Endothelial cell (in vitro differentiated cells): ENCODE data around the gene MN1. TPM values are rescaled to one million over a fixed set of nuclear protein-coding genes. Genes with fewer than 3 reads are reported as not detected.

Experiments
- DNase-seq: peaks from one replicate; pipeline ENCODE4 v3.0.0; 2021; ENCODE audit warnings: low spot score
- H3K27ac Mint-ChIP-seq: one replicate; pipeline ENCODE4 v1.8.0; 2021; ENCODE audit warnings: mixed read lengths, inconsistent platforms; ENCODE audit not compliant: unreplicated experiment
- H3K27me3 Mint-ChIP-seq: one replicate; pipeline ENCODE4 v1.8.0; 2021; ENCODE audit warnings: mild to moderate bottlenecking, moderate library complexity, mixed read lengths, inconsistent platforms; ENCODE audit not compliant: unreplicated experiment
- H3K36me3 Mint-ChIP-seq: one replicate; pipeline ENCODE4 v1.8.0; 2021; ENCODE audit warnings: mild to moderate bottlenecking, low read depth, mixed read lengths, inconsistent platforms; ENCODE audit not compliant: unreplicated experiment
- H3K4me1 Mint-ChIP-seq: one replicate; pipeline ENCODE4 v1.8.0; 2021; ENCODE audit warnings: mild to moderate bottlenecking, mixed read lengths, inconsistent platforms; ENCODE audit not compliant: unreplicated experiment
- H3K4me3 Mint-ChIP-seq: one replicate; pipeline ENCODE4 v1.8.0; 2021; ENCODE audit warnings: mild to moderate bottlenecking, mixed read lengths, inconsistent platforms; ENCODE audit not compliant: unreplicated experiment
- H3K9me3 Mint-ChIP-seq: one replicate; pipeline ENCODE4 v1.8.0; 2021; ENCODE audit warnings: mixed read lengths, inconsistent platforms; ENCODE audit not compliant: unreplicated experiment
- CTCF ChIP-seq: fragments of 200-600 bp; sonication (generic); IDR thresholded peaks from one replicate; pipeline ENCODE4 v1.5.0; 2021; ENCODE audit warnings: antibody characterized with exemption; ENCODE audit not compliant: unreplicated experiment
- total RNA-seq: library from RNA; stranded (reverse); fragmentation: NEBNext Ultra II Directional; extraction: Animal tissue kit (Norgen Biotek cat#: 25700); gene quantifications from one replicate; pipeline ENCODE4 v1.2.1, GENCODE V29; 2021; ENCODE audit not compliant: unreplicated experiment

Gene MN1
- total RNA-seq, 1 donor from 2014 or later: 9.9 TPM

- Mint-ChIP-seq H3K9me3 (no peaks in the 10 kb centered on the region), H3K27me3 (no peaks in the 10 kb centered on the region), H3K36me3 (no peaks in the 10 kb centered on the region), H3K27ac (no peak overlapping the region), H3K4me1 (no peaks in the 10 kb centered on the region), H3K4me3 (no peak overlapping the region)
- TF ChIP-seq CTCF: no peak
- DNase-seq: no peak
Measured at GRCh38 chr22:27816552-27816951, 15.0 kb upstream of the MN1 start.

GRCh38 chr22:27815826-27816530 is 14.4 kb upstream of the MN1 start:
- no peak overlapping the region for H3K4me3 Mint-ChIP-seq
- TF ChIP-seq CTCF: no peak
- H3K9me3 Mint-ChIP-seq: no peaks in the 10 kb centered on the region
- DNase-seq: no peak
- no peaks in the 10 kb centered on the region for H3K4me1 Mint-ChIP-seq
- H3K27me3 Mint-ChIP-seq: no peaks in the 10 kb centered on the region
- no peak overlapping the region for H3K27ac Mint-ChIP-seq
- H3K36me3 Mint-ChIP-seq: no peaks in the 10 kb centered on the region

- no peaks in the 10 kb centered on the region for H3K36me3 Mint-ChIP-seq
- H3K27me3 Mint-ChIP-seq: no peaks in the 10 kb centered on the region
Measured at GRCh38 chr22:27814993-27815392, 13.4 kb upstream of the MN1 start.

GRCh38 chr22:27811778-27812177 is 10.2 kb upstream of the MN1 start:
- Mint-ChIP-seq H3K4me3 (no peak overlapping the region), H3K27ac (no peak overlapping the region), H3K9me3 (no peaks in the 10 kb centered on the region), H3K4me1 (peaks cover 2% of the 10 kb centered on the region), H3K27me3 (no peaks in the 10 kb centered on the region), H3K36me3 (no peaks in the 10 kb centered on the region)
- no peak for DNase-seq
- TF ChIP-seq CTCF: no peak

More at GRCh38 chr22:27814993-27815392, 13.4 kb upstream of the MN1 start:
- no peak for TF ChIP-seq CTCF
- no peak overlapping the region for H3K4me3 Mint-ChIP-seq
- no peaks in the 10 kb centered on the region for H3K9me3 Mint-ChIP-seq
- peaks cover 2% of the 10 kb centered on the region for H3K4me1 Mint-ChIP-seq
- no peak for DNase-seq
- no peak overlapping the region for H3K27ac Mint-ChIP-seq

GRCh38 chr22:27810609-27811151 is 9.1 kb upstream of the MN1 start:
- Mint-ChIP-seq H3K9me3 (no peaks in the 10 kb centered on the region), H3K36me3 (no peaks in the 10 kb centered on the region), H3K4me1 (peaks cover 7% of the 10 kb centered on the region), H3K4me3 (no peak overlapping the region), H3K27ac (no peak overlapping the region), H3K27me3 (no peaks in the 10 kb centered on the region)
- DNase-seq: no peak
- TF ChIP-seq CTCF: no peak
